ENCODE results near the gene SUGCT.

The SUGCT gene

GRCh38 chr7:40697653-40698052, 562.8 kb downstream of the SUGCT start:
- no peak overlapping the region for H3K27ac Mint-ChIP-seq
- no peak for TF ChIP-seq CTCF (IDR thresholded peaks at IDR 0.05; ENCODE audit: unreplicated experiment in 3 of 3)
- no peak overlapping the region for H3K4me3 Mint-ChIP-seq
- H3K4me1 Mint-ChIP-seq = peaks cover 37% of the 10 kb centered on the region
- H3K9me3 Mint-ChIP-seq = no peaks in the 10 kb centered on the region
- no peaks in the 10 kb centered on the region for H3K36me3 Mint-ChIP-seq (ENCODE audit: low read depth)
- no peaks in the 10 kb centered on the region for H3K27me3 Mint-ChIP-seq (ENCODE audit: low read depth)

- Mint-ChIP-seq H3K9me3 (no peaks in the 10 kb centered on the region), H3K4me3 (no peak overlapping the region), H3K27ac (no peak overlapping the region), H3K4me1 (peaks cover 38% of the 10 kb centered on the region), H3K27me3 (ENCODE audit: low read depth) (no peaks in the 10 kb centered on the region), H3K36me3 (ENCODE audit: low read depth) (no peaks in the 10 kb centered on the region)
- TF ChIP-seq CTCF (IDR thresholded peaks at IDR 0.05; ENCODE audit: unreplicated experiment in 3 of 3) = no peak
Observed at GRCh38 chr7:40698214-40698920, 563.6 kb downstream of the SUGCT start.

- Mint-ChIP-seq H3K4me3 (no peak overlapping the region), H3K9me3 (no peaks in the 10 kb centered on the region), H3K36me3 (ENCODE audit: low read depth) (no peaks in the 10 kb centered on the region), H3K4me1 (peaks cover 34% of the 10 kb centered on the region), H3K27ac (peak overlapping the region in 1 of 3 experiments; percentile 15), H3K27me3 (ENCODE audit: low read depth) (no peaks in the 10 kb centered on the region)
- TF ChIP-seq CTCF (IDR thresholded peaks at IDR 0.05; ENCODE audit: unreplicated experiment in 3 of 3) = no peak
Observed at GRCh38 chr7:40698921-40699260, 564.1 kb downstream of the SUGCT start.

- Mint-ChIP-seq H3K4me3 (no peak overlapping the region), H3K27me3 (ENCODE audit: low read depth) (no peaks in the 10 kb centered on the region), H3K4me1 (peaks cover 25% of the 10 kb centered on the region), H3K36me3 (ENCODE audit: low read depth) (no peaks in the 10 kb centered on the region), H3K27ac (peak overlapping the region; percentile 63 to 87 (median 78)), H3K9me3 (no peaks in the 10 kb centered on the region)
- no peak for TF ChIP-seq CTCF (IDR thresholded peaks at IDR 0.05; ENCODE audit: unreplicated experiment in 3 of 3)
Observed at GRCh38 chr7:40700653-40701421, 566.0 kb downstream of the SUGCT start.

GRCh38 chr7:40701836-40702551, 567.2 kb downstream of the SUGCT start:
- Mint-ChIP-seq H3K36me3 (ENCODE audit: low read depth) (no peaks in the 10 kb centered on the region), H3K27me3 (ENCODE audit: low read depth) (no peaks in the 10 kb centered on the region), H3K27ac (peak overlapping the region; percentile 28 to 93 (median 74)), H3K4me1 (peaks cover 25% of the 10 kb centered on the region), H3K9me3 (no peaks in the 10 kb centered on the region), H3K4me3 (peak overlapping the region in 1 of 3 experiments; percentile 22)
- no peak for TF ChIP-seq CTCF (IDR thresholded peaks at IDR 0.05; ENCODE audit: unreplicated experiment in 3 of 3)
